Right lobe of liver (tissue), 6 donors: ENCODE results near the gene CELSR1. TPM values are rescaled to one million over a fixed set of nuclear protein-coding genes. Genes with fewer than 3 reads are reported as not detected.
A peak's percentile ranks its signal among the peaks of the same experiment; 100 is the strongest.

Experiments
- ATAC-seq, 4 donors: fragments of 200-7000 bp; cut with Tn5 transposase; one replicate each; pipeline ENCODE4 v1.9.1; 2020; ENCODE audit warnings: mild to moderate bottlenecking in 4 of 4, moderate library complexity in 4 of 4
- DNase-seq, 3 donors: peaks; one replicate each; pipeline ENCODE4 v3.0.0-alpha.2; 2020
- H3K27ac ChIP-seq, 3 donors: fragments of 200-600 bp; one replicate each; pipeline ENCODE4 v1.8.0; 2022
- H3K27me3 ChIP-seq, 2 donors: fragments of 200-600 bp; one replicate each; pipeline ENCODE4 v1.8.0; 2022
- H3K36me3 ChIP-seq, 4 donors: fragments of 200-600 bp; sonication (generic) in 1 of 4; one replicate each; pipeline versions ENCODE4 v1.5.1 to v1.8.0; 2017 to 2022; ENCODE audit warnings: control low read depth in 1 of 4
- H3K4me1 ChIP-seq, 4 donors: fragments of 200-600 bp; sonication (generic) in 1 of 4; one replicate each; pipeline versions ENCODE4 v1.5.1 to v1.8.0; 2017 to 2022; ENCODE audit warnings: control low read depth in 1 of 4
- H3K4me3 ChIP-seq, 3 donors: fragments of 200-600 bp; one replicate each; pipeline ENCODE4 v1.8.0; 2022
- H3K9me3 ChIP-seq, 4 donors: fragments of 200-600 bp; sonication (generic) in 1 of 4; one replicate each; pipeline versions ENCODE4 v1.5.1 to v1.8.0; 2017 to 2022; ENCODE audit warnings: control low read depth in 1 of 4
- POLR2A ChIP-seq: fragments of 450-650 bp; IDR thresholded peaks from one replicate; pipeline ENCODE4 v1.6.1; 2017; ENCODE audit warnings: antibody characterized with exemption, mild to moderate bottlenecking
- WGBS: methylation state at CpG from one replicate; pipeline ENCODE4 v1.1.6; 2018; ENCODE audit warnings: low coverage, low lambda C conversion rate; ENCODE audit not compliant: insufficient coverage; ENCODE audit errors: missing lambda C conversion rate; 5-methylcytosine and 5-hydroxymethylcytosine counted together
- intact Hi-C, 2 donors: fragments of 100-400 bp; cut with DNase I; formaldehyde crosslinking; loops; one replicate each; pipeline versions ENCODE4 v1.11.2 to v1.14.1; 2022
- total RNA-seq, 6 experiments: library from RNA; depleted of rRNA in 2 of 6; stranded (reverse); fragments of >200 nt in 2 of 6; fragmentation: NEBNext Ultra II Directional in 3 of 6; extraction: Animal tissue kit (Norgen Biotek cat#: 25700) in 3 of 6; gene quantifications; one replicate each; pipeline versions ENCODE4 v1.1.0 to v1.2.4, GENCODE V29; 2016 to 2023
- TF ChIP-seq, protein P1 (sequence below), 4 donors: fragments of 200-600 bp in 3 of 4; fragments of 450-650 bp in 1 of 4; IDR thresholded peaks; one replicate each; pipeline versions ENCODE4 v1.5.1 to v1.8.0; 2016 to 2022; ENCODE audit warnings: antibody characterized with exemption in 4 of 4, mild to moderate bottlenecking in 2 of 4
- donor health status: DM: no; HTN: yes; CAD: no.
- donor health status: DM: no; HTN: no; CAD: no.
- donor health status: DM: no; HTN: no; CAD: no.
- donor health status: DM: no; HTN: yes; CAD: no.
- donor health status: DM: no; HTN: yes; CAD: no.

The CELSR1 gene
- total RNA-seq, 6 experiments from 2014 or later = 2.9 to 8.2 (median 5.0) TPM

- intact Hi-C loops = no loop called here
- Histone ChIP-seq H3K36me3 (no peaks in the 10 kb centered on the region), H3K27me3 (no peaks in the 10 kb centered on the region), H3K9me3 (no peaks in the 10 kb centered on the region), H3K4me1 (no peaks in the 10 kb centered on the region), H3K4me3 (no peak overlapping the region), H3K27ac (no peak overlapping the region)
- DNase-seq = no peak
- no peak for ATAC-seq
- TF ChIP-seq, protein P1, sequence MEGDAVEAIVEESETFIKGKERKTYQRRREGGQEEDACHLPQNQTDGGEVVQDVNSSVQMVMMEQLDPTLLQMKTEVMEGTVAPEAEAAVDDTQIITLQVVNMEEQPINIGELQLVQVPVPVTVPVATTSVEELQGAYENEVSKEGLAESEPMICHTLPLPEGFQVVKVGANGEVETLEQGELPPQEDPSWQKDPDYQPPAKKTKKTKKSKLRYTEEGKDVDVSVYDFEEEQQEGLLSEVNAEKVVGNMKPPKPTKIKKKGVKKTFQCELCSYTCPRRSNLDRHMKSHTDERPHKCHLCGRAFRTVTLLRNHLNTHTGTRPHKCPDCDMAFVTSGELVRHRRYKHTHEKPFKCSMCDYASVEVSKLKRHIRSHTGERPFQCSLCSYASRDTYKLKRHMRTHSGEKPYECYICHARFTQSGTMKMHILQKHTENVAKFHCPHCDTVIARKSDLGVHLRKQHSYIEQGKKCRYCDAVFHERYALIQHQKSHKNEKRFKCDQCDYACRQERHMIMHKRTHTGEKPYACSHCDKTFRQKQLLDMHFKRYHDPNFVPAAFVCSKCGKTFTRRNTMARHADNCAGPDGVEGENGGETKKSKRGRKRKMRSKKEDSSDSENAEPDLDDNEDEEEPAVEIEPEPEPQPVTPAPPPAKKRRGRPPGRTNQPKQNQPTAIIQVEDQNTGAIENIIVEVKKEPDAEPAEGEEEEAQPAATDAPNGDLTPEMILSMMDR (IDR thresholded peaks at IDR 0.05) = no peak
- no peak for TF ChIP-seq POLR2A
- WGBS = no CpG with 5 or more reads among the region's 16 CpGs
Observed at GRCh38 chr22:46509416-46510089, 27.9 kb downstream of the CELSR1 start.

- DNase-seq (no peak), ATAC-seq (no peak)
- WGBS = 63% methylated on average over 13 of the region's 20 CpGs
Observed at GRCh38 chr22:46508491-46508999, 28.9 kb downstream of the CELSR1 start.

DNA sequence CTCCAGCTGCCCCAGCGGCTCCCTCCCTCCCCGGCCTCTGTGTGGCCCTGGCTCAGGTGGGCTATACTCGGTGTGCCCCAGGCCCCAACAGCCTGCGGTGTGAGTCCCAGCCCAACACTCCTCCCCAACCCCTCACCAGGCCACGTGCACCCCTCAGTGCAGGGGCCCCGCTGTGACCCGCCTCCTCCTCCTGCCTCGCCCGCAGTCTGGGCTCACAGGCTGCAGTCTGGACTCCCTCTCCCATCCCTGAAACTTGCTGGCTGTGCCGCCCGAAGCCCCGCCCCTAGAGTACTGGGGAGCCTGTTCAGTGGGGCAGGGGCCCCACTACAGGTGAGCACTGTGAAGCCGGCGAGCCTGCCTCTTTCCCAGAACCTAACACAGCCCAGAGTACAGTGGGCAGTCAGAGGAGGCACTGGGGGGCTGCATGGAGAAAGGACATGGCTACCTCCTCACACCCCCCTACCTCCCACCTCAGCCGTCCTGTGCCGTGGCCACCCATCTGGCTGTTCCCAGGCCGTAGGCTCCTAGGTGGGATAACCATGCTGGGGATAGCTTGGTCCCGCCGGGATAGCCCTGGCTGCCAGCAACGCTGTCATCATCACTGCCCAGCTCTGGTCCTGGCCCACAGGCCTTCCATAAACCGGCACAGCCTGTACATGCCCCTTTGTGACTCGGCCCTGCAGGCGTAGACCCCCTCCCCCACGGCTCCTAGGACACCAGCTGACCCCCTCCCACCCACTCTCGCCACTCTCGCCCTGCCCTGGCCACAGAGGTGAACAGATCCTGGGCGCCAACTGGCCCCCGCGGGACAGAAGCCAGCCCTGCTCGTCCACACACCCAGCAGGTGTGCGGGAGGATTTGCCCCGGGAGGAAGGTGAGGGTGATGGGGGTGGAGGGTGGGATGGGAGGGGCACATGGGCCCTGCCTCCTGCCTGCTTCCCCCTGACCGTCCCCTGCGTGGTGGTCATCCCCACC lies 29.7 kb downstream of the CELSR1 start:
- no peaks in the 10 kb centered on the region for H3K4me1 ChIP-seq
- WGBS = 78% methylated on average over 7 of the region's 34 CpGs
- ATAC-seq = peak in 1 of 4 donors; percentile 11
- DNase-seq = no peak
- H3K27me3 ChIP-seq = no peaks in the 10 kb centered on the region
- TF ChIP-seq POLR2A = no peak
- TF ChIP-seq, protein P1 (IDR thresholded peaks at IDR 0.05) = no peak
- intact Hi-C loops = no loop called here
- H3K27ac ChIP-seq = no peak overlapping the region
- H3K9me3 ChIP-seq = no peaks in the 10 kb centered on the region
- no peaks in the 10 kb centered on the region for H3K36me3 ChIP-seq
- no peak overlapping the region for H3K4me3 ChIP-seq

More at GRCh38 chr22:46508491-46508999, 28.9 kb downstream of the CELSR1 start:
- Histone ChIP-seq H3K4me3 (no peak overlapping the region), H3K27ac (no peak overlapping the region), H3K4me1 (no peaks in the 10 kb centered on the region), H3K9me3 (no peaks in the 10 kb centered on the region), H3K27me3 (no peaks in the 10 kb centered on the region), H3K36me3 (no peaks in the 10 kb centered on the region)
- intact Hi-C loops = no loop called here
- TF ChIP-seq, protein P1 (IDR thresholded peaks at IDR 0.05) = no peak
- TF ChIP-seq POLR2A = no peak

DNA sequence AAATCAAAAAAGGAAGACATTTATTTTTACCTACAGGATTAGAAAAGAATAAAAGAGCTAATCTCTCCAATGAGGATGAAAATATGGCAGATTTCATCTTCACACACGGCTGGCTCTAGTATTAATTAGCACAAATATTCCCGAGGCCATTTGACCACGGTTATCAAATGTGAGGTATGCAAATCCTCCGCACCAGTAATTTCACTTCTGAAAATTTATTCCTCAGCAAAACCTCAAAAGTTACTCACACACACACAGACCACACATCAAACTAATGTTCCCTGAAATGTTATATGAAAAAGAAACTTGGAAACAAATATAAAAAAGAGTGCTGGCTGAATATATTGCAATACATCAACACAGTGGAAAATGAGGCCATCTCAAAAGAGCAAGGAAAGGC lies 32.8 kb downstream of the CELSR1 start:
- 77% methylated on average over 4 of the region's 4 CpGs for WGBS
- Histone ChIP-seq H3K27me3 (no peaks in the 10 kb centered on the region), H3K4me3 (no peak overlapping the region), H3K27ac (no peak overlapping the region), H3K36me3 (no peaks in the 10 kb centered on the region), H3K4me1 (no peaks in the 10 kb centered on the region), H3K9me3 (no peaks in the 10 kb centered on the region)
- ATAC-seq = no peak
- DNase-seq = no peak
- no peak for TF ChIP-seq POLR2A
- TF ChIP-seq, protein P1 (IDR thresholded peaks at IDR 0.05) = no peak
- intact Hi-C loops = no loop called here
